Stimulated activated CD4-positive, alpha-beta T cell treated with anti-CD3 and anti-CD28 coated beads, TNF-alpha, amount 100 ng/mL, for 1 hour (primary cell): ENCODE data around the gene SELENOM.
"Not testable (repeated sequence)": the region's sequence is repeated elsewhere in the genome, so short reads cannot be mapped to it uniquely, and the experiment has no call there.

ENCODE experiments used
- DNase-seq, 3 donors: peaks; one replicate each; pipeline ENCODE4 v3.0.0-alpha.2; 2020; ENCODE audit warnings: low read depth in 3 of 3, low spot score in 1 of 3

The SELENOM gene

GRCh38 chr22:31106001-31106571 lies 1.3 kb downstream of the SELENOM start:
- no peak for DNase-seq

- DNase-seq = no peak
Measured at GRCh38 chr22:31105282-31105929, 2.0 kb downstream of the SELENOM start.

- DNase-seq = no peak
Measured at GRCh38 chr22:31104869-31105268, 2.5 kb downstream of the SELENOM start.

- no peak for DNase-seq
Measured at GRCh38 chr22:31103899-31104694, 3.3 kb downstream of the SELENOM start.

- DNase-seq = no peak
Measured at GRCh38 chr22:31103111-31103510, 4.3 kb downstream of the SELENOM start.

GRCh38 chr22:31102441-31103081 lies 4.8 kb downstream of the SELENOM start:
- no peak for DNase-seq

GRCh38 chr22:31100762-31101525 lies 6.4 kb downstream of the SELENOM start:
- DNase-seq = no peak

- no peak for DNase-seq
Measured at GRCh38 chr22:31099841-31100761, 7.3 kb downstream of the SELENOM start.

- no peak for DNase-seq
Measured at GRCh38 chr22:31099386-31099785, 8.0 kb downstream of the SELENOM start.

- DNase-seq = no peak
Measured at GRCh38 chr22:31098632-31099110, 8.7 kb downstream of the SELENOM start.

- DNase-seq = no peak
Measured at GRCh38 chr22:31097941-31098631, 9.3 kb downstream of the SELENOM start.

- not testable (repeated sequence) for DNase-seq
Measured at GRCh38 chr22:31097539-31097938, 9.8 kb downstream of the SELENOM start.

- DNase-seq = no peak
Measured at GRCh38 chr22:31096657-31097279, 10.6 kb downstream of the SELENOM start.

- no peak for DNase-seq
Measured at GRCh38 chr22:31095637-31096249, 11.6 kb downstream of the SELENOM start.

GRCh38 chr22:31094741-31095140 lies 12.6 kb downstream of the SELENOM start:
- DNase-seq = no peak

GRCh38 chr22:31094021-31094551 lies 13.3 kb downstream of the SELENOM start:
- no peak for DNase-seq

GRCh38 chr22:31093086-31093850 lies 14.1 kb downstream of the SELENOM start:
- DNase-seq = no peak
